ENCODE data around the gene DIP2C. TPM values are rescaled to one million over a fixed set of nuclear protein-coding genes. Genes with fewer than 3 reads are reported as not detected.

DIP2C gene
- total and polyA plus RNA-seq, 2 donors from 2014 or later, result 6.2 to 22.6 TPM

GRCh38 chr10:308572-309085 lies 380.8 kb downstream of the DIP2C start:
- DNase-seq (no peak), FAIRE-seq (no peak)
- intact Hi-C loops (cut with DNase I), result no loop called here
- H3K27ac ChIP-seq (ENCODE audit: low read depth in 2 of 2, low read length in 2 of 2), result peak overlapping the region in 1 of 2 donors; percentile 8
- no peaks in the 10 kb centered on the region for H3K27me3 ChIP-seq (ENCODE audit: control insufficient read depth, insufficient read depth, low read length)
- no peak overlapping the region for H3K4me3 ChIP-seq (ENCODE audit: low read length in 3 of 3)
- no peak overlapping the region for H3K9ac ChIP-seq (ENCODE audit: low read length in 3 of 3)
- peaks cover 2 to 8% (median 5%) of the 10 kb centered on the region in 3 donors for H3K36me3 ChIP-seq (ENCODE audit: control insufficient read depth in 2 of 3, insufficient read depth in 3 of 3, low read length in 3 of 3)
- no peaks in the 10 kb centered on the region for H3K9me3 ChIP-seq (ENCODE audit: control insufficient read depth in 2 of 3, insufficient read depth in 1 of 3, low read length in 3 of 3)
- no peak for TF ChIP-seq CTCF (IDR thresholded peaks at IDR 0.05; ENCODE audit: borderline replicate concordance, extremely low read depth, insufficient read depth)
- H3K4me1 ChIP-seq (ENCODE audit: control insufficient read depth in 2 of 3, insufficient read depth in 2 of 3, low read depth in 1 of 3, low read length in 3 of 3), result peaks cover 0 to 8% (median 6%) of the 10 kb centered on the region in 3 donors

GRCh38 chr10:308101-308500 lies 381.4 kb downstream of the DIP2C start:
- FAIRE-seq (no peak), DNase-seq (no peak)
- Histone ChIP-seq H3K4me1 (ENCODE audit: control insufficient read depth in 2 of 3, insufficient read depth in 2 of 3, low read depth in 1 of 3, low read length in 3 of 3) (peaks cover 0 to 8% (median 6%) of the 10 kb centered on the region in 3 donors), H3K9ac (ENCODE audit: low read length in 3 of 3) (no peak overlapping the region), H3K4me3 (ENCODE audit: low read length in 3 of 3) (no peak overlapping the region), H3K9me3 (ENCODE audit: control insufficient read depth in 2 of 3, insufficient read depth in 1 of 3, low read length in 3 of 3) (no peaks in the 10 kb centered on the region), H3K36me3 (ENCODE audit: control insufficient read depth in 2 of 3, insufficient read depth in 3 of 3, low read length in 3 of 3) (peaks cover 2 to 8% (median 5%) of the 10 kb centered on the region in 3 donors), H3K27me3 (ENCODE audit: control insufficient read depth, insufficient read depth, low read length) (no peaks in the 10 kb centered on the region), H3K27ac (ENCODE audit: low read depth in 2 of 2, low read length in 2 of 2) (peak overlapping the region in 1 of 2 donors; percentile 72)
- intact Hi-C loops (cut with DNase I), result no loop called here
- TF ChIP-seq CTCF (IDR thresholded peaks at IDR 0.05; ENCODE audit: borderline replicate concordance, extremely low read depth, insufficient read depth), result no peak

- H3K4me1 ChIP-seq (ENCODE audit: control insufficient read depth in 2 of 3, insufficient read depth in 2 of 3, low read depth in 1 of 3, low read length in 3 of 3), result peaks cover 0 to 8% (median 6%) of the 10 kb centered on the region in 3 donors
- peak overlapping the region in 1 of 2 donors; percentile 72 for H3K27ac ChIP-seq (ENCODE audit: low read depth in 2 of 2, low read length in 2 of 2)
- no peak for FAIRE-seq
Observed at GRCh38 chr10:307659-308058, 381.8 kb downstream of the DIP2C start.

More at GRCh38 chr10:307659-308058, 381.8 kb downstream of the DIP2C start:
- DNase-seq, result no peak
- Histone ChIP-seq H3K27me3 (ENCODE audit: control insufficient read depth, insufficient read depth, low read length) (no peaks in the 10 kb centered on the region), H3K9me3 (ENCODE audit: control insufficient read depth in 2 of 3, insufficient read depth in 1 of 3, low read length in 3 of 3) (no peaks in the 10 kb centered on the region), H3K4me3 (ENCODE audit: low read length in 3 of 3) (no peak overlapping the region), H3K9ac (ENCODE audit: low read length in 3 of 3) (no peak overlapping the region), H3K36me3 (ENCODE audit: control insufficient read depth in 2 of 3, insufficient read depth in 3 of 3, low read length in 3 of 3) (peaks cover 4 to 12% (median 8%) of the 10 kb centered on the region in 3 donors)
- no peak for TF ChIP-seq CTCF (IDR thresholded peaks at IDR 0.05; ENCODE audit: borderline replicate concordance, extremely low read depth, insufficient read depth)
- intact Hi-C loops (cut with DNase I), result no loop called here

Data from kidney (tissue), 14 donors.